Measurements from ENCODE around the gene PRKCA. TPM values are rescaled to one million over a fixed set of nuclear protein-coding genes. Genes with fewer than 3 reads are reported as not detected.

PRKCA gene
- total and polyA plus RNA-seq, 10 of the 15 experiments (the other 5 are each of a cell fraction or from before 2014, with no cell fraction given), result 0.11 to 14.6 (median 0.72) TPM

GRCh38 chr17:66690166-66690565 lies 387.8 kb downstream of the PRKCA start:
- WGBS (ENCODE audit: insufficient coverage, insufficient replicate concordance, low lambda C conversion rate, missing lambda C conversion rate), result 46% methylated on average over 7 of the region's 7 CpGs
- Histone ChIP-seq H3K4me1 (ENCODE audit: control insufficient read depth, insufficient read depth, low read length) (peaks cover 4% of the 10 kb centered on the region; the same call in 1 of the 2 replicates), H3K4me2 (ENCODE audit: control insufficient read depth, insufficient read depth) (no peak overlapping the region), H3K27me3 (replicated peaks in 1 of 2; ENCODE audit: control insufficient read depth in 2 of 2, insufficient read depth in 2 of 2, low read length in 1 of 2) (no peaks in the 10 kb centered on the region), H3K4me3 (no peak overlapping the region), H3K79me2 (ENCODE audit: control insufficient read depth, insufficient read depth, low read length) (no peaks in the 10 kb centered on the region), H3K9me3 (replicated peaks; ENCODE audit: control insufficient read depth, insufficient read depth, low read length) (no peaks in the 10 kb centered on the region), H3K36me3 (ENCODE audit: control insufficient read depth in 2 of 2, insufficient read depth in 2 of 2, low read length in 1 of 2) (no peaks in the 10 kb centered on the region; a peak in 1 of 4 replicates), H4K20me1 (ENCODE audit: control insufficient read depth, insufficient read depth) (no peaks in the 10 kb centered on the region), H3K9ac (ENCODE audit: control insufficient read depth, insufficient read depth, low read length) (no peak overlapping the region), H2AFZ (ENCODE audit: control insufficient read depth, low read depth, low read length) (no peak overlapping the region), H3K27ac (ENCODE audit: control insufficient read depth, insufficient read depth) (no peak overlapping the region)
- RAD21 ChIA-PET (ENCODE audit: unreplicated experiment), result interaction anchor here (0.6 kb wide), 1 partner anchor 158 kb away, joined by 3 read pairs; no protein-coding TSS in a partner anchor
- ATAC-seq, result no peak
- POLR2A ChIA-PET, result interaction anchor here (0.5 to 1.5 kb wide), 3 partner anchors 13 to 16 kb away, joined by 3 to 6 read pairs (median 4); no protein-coding TSS in a partner anchor
- BruUV-seq (replicated peaks), result no TSS peak
- intact Hi-C loops (cut with micrococcal nuclease; ENCODE audit: unreplicated experiment), result no loop called here
- SMC1A ChIA-PET (ENCODE audit: uncharacterized antibody, unreplicated experiment), result interaction anchor here (2.1 to 2.3 kb wide), 2 partner anchors 10 to 15 kb away, joined by 9 to 11 read pairs; no protein-coding TSS in a partner anchor
- FAIRE-seq, result no peak
- no peak for DNase-seq (ENCODE audit: low read depth, low spot score)
- CTCF ChIA-PET, result interaction anchor here (0.6 kb wide), 1 partner anchor 530 kb away, joined by 3 read pairs; no protein-coding TSS in a partner anchor
- in situ Hi-C loops (cut with MboI), result no loop called here
- TF ChIP-seq CTCF (IDR thresholded peaks at IDR 0.05 in 2 of 3, conservative IDR thresholded peaks at IDR 0.05 in 1 of 3; ENCODE audit: control insufficient read depth in 2 of 3, extremely low read depth in 1 of 3, insufficient read depth in 1 of 3, low read depth in 3 of 3, low read length in 3 of 3) (no peak), MYB (IDR thresholded peaks at IDR 0.05; ENCODE audit: borderline replicate concordance, low read depth, low read length) (no peak), CBX3 (IDR thresholded peaks at IDR 0.05; ENCODE audit: borderline replicate concordance, low read depth) (no peak), KAT2A (conservative IDR thresholded peaks at IDR 0.05; ENCODE audit: control insufficient read depth, low read depth, low read length) (no peak), BCL3 (IDR thresholded peaks at IDR 0.05; ENCODE audit: borderline replicate concordance, insufficient read depth, low read depth, low read length, poor library complexity, severe bottlenecking) (no peak), POLR2A (IDR thresholded peaks at IDR 0.05; ENCODE audit: low read depth, low read length) (no peak), RAD21 (IDR thresholded peaks at IDR 0.05; ENCODE audit: insufficient read depth, low read depth, low read length) (no peak), ZNF274 (IDR thresholded peaks at IDR 0.05; ENCODE audit: insufficient read depth, insufficient read length) (no peak), PBX3 (IDR thresholded peaks at IDR 0.05; ENCODE audit: insufficient replicate concordance, low read depth, low read length) (no peak), IRF3 (IDR thresholded peaks at IDR 0.05) (no peak), CUX1 (IDR thresholded peaks at IDR 0.05; ENCODE audit: insufficient replicate concordance, low read depth, low read length) (no peak), SUZ12 (IDR thresholded peaks at IDR 0.05; ENCODE audit: unreplicated experiment) (no peak)

Data from GM12878 (cell line).